Measurements from ENCODE around the gene SLC25A51.

GRCh38 chr9:37899041-37899440 lies 4.9 kb downstream of the SLC25A51 start:
- TF ChIP-seq CTCF (IDR thresholded peaks at IDR 0.05): no peak
- no peak for TF ChIP-seq POLR2A (IDR thresholded peaks at IDR 0.05)

All from prostate gland (tissue), 2 donors.